Measurements from ENCODE around the gene RAD18.

- TF ChIP-seq, protein P1, sequence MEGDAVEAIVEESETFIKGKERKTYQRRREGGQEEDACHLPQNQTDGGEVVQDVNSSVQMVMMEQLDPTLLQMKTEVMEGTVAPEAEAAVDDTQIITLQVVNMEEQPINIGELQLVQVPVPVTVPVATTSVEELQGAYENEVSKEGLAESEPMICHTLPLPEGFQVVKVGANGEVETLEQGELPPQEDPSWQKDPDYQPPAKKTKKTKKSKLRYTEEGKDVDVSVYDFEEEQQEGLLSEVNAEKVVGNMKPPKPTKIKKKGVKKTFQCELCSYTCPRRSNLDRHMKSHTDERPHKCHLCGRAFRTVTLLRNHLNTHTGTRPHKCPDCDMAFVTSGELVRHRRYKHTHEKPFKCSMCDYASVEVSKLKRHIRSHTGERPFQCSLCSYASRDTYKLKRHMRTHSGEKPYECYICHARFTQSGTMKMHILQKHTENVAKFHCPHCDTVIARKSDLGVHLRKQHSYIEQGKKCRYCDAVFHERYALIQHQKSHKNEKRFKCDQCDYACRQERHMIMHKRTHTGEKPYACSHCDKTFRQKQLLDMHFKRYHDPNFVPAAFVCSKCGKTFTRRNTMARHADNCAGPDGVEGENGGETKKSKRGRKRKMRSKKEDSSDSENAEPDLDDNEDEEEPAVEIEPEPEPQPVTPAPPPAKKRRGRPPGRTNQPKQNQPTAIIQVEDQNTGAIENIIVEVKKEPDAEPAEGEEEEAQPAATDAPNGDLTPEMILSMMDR (conservative IDR thresholded peaks at IDR 0.05; ENCODE audit: low read length), result no peak
- no peak for TF ChIP-seq EZH2phosphoT487 (IDR thresholded peaks at IDR 0.05; ENCODE audit: borderline replicate concordance)
Observed at GRCh38 chr3:8900869-8901268, 62.4 kb downstream of the RAD18 start.
